T-helper 17 cell (primary cell): Measurements from ENCODE around the gene PLCXD1. TPM values are rescaled to one million over a fixed set of nuclear protein-coding genes. Genes with fewer than 3 reads are reported as not detected.

Source experiments
- ATAC-seq: fragments of 150-1000 bp; cut with Tn5 transposase; 2 replicates; pipeline ENCODE4 v1.10.0; 2021; ENCODE audit warnings: mild to moderate bottlenecking, moderate library complexity
- DNase-seq, 3 donors: peaks; one replicate each; pipeline versions ENCODE4 v3.0.0 to v3.0.0-alpha.2; 2020 to 2021
- H3K9me3 ChIP-seq: one replicate; pipeline ENCODE4 v1.7.0; 2013; ENCODE audit warnings: low read length, mild to moderate bottlenecking; ENCODE audit not compliant: control insufficient read depth, poor library complexity, severe bottlenecking
- H3K27ac Mint-ChIP-seq: one replicate; pipeline ENCODE4 v1.8.0; 2022; ENCODE audit warnings: mild to moderate bottlenecking, moderate library complexity, mixed read lengths
- H3K27me3 Mint-ChIP-seq: one replicate; pipeline ENCODE4 v1.8.0; 2022; ENCODE audit warnings: mixed read lengths
- H3K36me3 Mint-ChIP-seq: one replicate; pipeline ENCODE4 v1.8.0; 2022; ENCODE audit warnings: low read depth, mixed read lengths
- H3K4me1 Mint-ChIP-seq: one replicate; pipeline ENCODE4 v1.8.0; 2022; ENCODE audit warnings: mild to moderate bottlenecking, mixed read lengths
- H3K4me3 Mint-ChIP-seq: one replicate; pipeline ENCODE4 v1.8.0; 2022; ENCODE audit warnings: mild to moderate bottlenecking, moderate library complexity, mixed read lengths
- total RNA-seq, 4 donors: library from RNA in 2 of 4; stranded (reverse) in 2 of 4; gene quantifications; one replicate each; pipeline ENCODE4 v1.2.3 and lab custom pipeline; 2022 to 2026

PLCXD1 gene
- total RNA-seq, 2 donors from 2014 or later, result 13.0 to 17.9 TPM

DNA sequence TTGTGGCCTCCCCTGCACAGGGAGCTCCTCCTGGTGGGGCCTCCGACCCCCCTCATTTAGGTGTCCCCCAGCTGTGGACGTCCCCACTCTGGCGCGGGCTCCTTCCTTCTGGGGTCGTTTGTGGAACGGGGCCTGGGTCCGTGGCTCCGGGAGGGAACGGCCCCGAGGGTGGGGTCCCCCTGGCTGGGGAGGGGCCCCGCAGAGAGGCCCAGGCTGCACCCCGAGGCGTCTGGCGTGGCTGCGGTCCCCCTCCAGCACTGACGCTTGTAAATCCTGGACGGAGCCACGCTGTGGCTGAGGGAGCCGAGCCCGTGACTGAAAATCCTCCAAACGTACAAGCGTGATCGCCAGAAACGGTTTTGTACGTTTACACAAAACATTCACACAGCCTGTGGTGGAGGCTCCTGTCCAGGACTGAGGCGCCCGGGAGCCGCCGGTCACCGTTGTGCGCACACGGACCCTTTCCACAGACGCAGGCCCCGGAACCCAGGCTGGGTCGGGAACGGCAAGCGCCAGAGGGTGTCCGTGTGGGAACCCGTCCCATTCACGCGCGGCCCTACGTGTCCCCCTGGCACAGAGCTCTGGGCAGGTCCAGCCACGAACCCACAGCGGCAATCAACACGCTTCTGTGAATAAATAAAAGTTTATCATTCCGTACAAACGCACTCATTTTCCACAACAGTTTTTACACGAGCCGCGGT, 52.6 kb downstream of the PLCXD1 start:
- no peaks in the 10 kb centered on the region for H3K9me3 ChIP-seq
- Mint-ChIP-seq H3K27me3 (no peaks in the 10 kb centered on the region), H3K4me1 (peaks cover 8% of the 10 kb centered on the region), H3K4me3 (no peak overlapping the region), H3K36me3 (peaks cover 4% of the 10 kb centered on the region), H3K27ac (no peak overlapping the region)
- ATAC-seq, result no peak
- no peak for DNase-seq

DNA sequence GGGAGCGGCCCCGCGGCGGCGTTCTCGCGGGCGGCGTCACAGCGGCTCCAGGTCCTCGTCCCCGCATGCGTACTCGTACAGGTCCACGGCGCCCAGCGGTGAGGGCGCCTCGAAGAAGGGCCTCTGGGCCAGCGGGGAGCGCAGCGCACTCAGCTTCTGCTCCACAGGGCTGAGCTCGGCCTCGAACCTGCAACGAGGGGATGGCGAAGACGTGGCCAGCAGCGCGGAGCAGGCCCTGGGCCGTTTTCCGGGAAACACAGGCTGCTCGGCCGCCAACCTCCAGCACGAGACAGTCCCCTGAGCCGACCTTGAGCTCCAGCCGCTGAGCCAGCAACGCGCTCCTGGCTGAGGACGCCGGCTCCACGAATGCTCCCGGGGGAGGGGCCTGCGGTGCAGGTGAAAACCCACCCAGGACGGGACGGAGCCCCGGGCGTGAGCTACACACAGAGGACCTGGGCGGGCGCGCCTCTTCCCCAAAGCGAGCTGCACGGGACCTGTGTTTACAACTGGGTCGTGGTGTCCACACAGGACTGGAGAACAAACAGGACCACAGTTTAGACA, 53.2 kb downstream of the PLCXD1 start:
- Mint-ChIP-seq H3K4me3 (no peak overlapping the region), H3K4me1 (peaks cover 9% of the 10 kb centered on the region), H3K36me3 (peaks cover 4% of the 10 kb centered on the region), H3K27ac (no peak overlapping the region), H3K27me3 (no peaks in the 10 kb centered on the region)
- DNase-seq (no peak), ATAC-seq (no peak)
- H3K9me3 ChIP-seq, result no peaks in the 10 kb centered on the region

DNA sequence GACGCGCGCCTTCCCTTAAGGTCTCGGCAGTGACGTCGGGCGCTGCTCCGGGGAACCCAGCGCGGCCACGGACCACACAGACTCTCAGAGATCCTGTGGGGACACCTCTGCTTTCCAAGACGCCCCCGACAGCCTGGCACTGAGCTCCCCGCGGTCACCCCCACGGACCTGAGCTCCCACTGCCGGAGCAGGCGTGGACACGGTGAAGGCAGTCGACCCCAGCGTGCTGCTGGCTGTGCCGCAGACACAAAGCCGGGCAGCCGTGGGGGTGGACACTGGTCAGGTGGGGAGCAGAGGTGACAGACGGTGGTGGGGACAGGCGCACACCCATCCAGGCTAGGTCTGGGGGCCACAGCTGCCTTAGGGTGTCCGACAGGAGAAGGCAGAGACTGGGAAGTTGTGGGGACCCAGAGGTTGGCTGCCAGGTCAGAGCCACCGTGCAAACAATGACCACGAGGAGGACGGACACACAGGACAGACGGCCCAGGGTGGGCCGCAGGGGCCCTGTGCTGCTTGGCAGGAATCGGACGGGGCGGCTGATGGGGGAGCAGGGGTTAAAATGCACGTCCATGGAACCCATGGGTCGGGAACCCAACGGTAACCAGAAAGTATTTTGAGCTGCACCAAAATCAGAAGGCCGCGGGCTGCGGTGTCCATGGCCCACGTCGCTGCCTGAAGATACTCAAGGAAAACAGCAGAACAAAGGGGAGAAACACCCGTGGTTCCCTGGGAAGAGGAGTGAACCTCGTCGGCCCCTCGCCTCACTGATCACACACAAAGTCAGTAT, 54.0 kb downstream of the PLCXD1 start:
- ATAC-seq (no peak), DNase-seq (no peak)
- H3K27ac Mint-ChIP-seq, result no peak overlapping the region
- peaks cover 4% of the 10 kb centered on the region for H3K36me3 Mint-ChIP-seq
- H3K9me3 ChIP-seq, result no peaks in the 10 kb centered on the region
- H3K4me1 Mint-ChIP-seq, result peaks cover 8% of the 10 kb centered on the region
- H3K27me3 Mint-ChIP-seq, result no peaks in the 10 kb centered on the region
- H3K4me3 Mint-ChIP-seq, result no peak overlapping the region

DNA sequence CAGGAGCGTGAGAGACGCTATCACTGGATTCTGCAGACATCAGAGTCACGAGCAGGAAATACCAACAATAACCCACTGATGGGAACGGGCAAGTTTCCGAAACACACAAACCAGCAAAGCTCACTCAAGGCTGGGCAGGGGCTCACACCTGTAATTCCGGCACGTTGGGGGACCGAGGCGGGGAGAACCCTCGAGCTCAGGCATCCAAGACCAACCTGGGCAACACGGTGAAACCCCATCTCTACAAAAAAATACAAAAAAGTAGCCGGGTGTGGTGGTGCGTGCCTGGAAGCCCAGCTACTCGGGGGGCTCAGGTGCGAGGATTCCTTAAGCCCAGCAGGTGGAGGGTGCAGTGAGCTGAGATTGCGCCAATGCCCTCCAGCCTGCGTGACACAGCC, 54.6 kb downstream of the PLCXD1 start:
- peaks cover 8% of the 10 kb centered on the region for H3K4me1 Mint-ChIP-seq
- peaks cover 4% of the 10 kb centered on the region for H3K36me3 Mint-ChIP-seq
- no peak overlapping the region for H3K27ac Mint-ChIP-seq
- H3K4me3 Mint-ChIP-seq, result no peak overlapping the region
- H3K27me3 Mint-ChIP-seq, result no peaks in the 10 kb centered on the region
- ATAC-seq, result no peak
- no peak for DNase-seq
- no peaks in the 10 kb centered on the region for H3K9me3 ChIP-seq

DNA sequence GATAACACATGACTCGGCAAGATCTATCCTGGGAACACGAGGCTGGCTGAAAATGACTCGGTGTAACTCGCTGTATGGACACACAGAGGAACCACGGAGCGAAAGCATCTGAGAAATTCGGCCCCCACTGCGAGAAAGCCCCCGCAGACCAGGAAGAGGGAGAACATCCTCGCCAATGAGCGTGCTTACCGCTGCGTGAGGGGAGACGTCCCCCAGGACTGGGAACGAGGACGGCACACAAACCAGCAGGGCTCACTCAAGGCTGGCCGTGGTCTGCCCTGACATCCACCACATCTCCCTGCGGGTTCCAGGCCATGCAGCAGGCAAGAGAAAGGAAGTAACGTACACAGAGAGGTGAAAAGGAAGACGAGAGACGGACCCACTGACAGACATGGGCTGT, 55.0 kb downstream of the PLCXD1 start:
- Mint-ChIP-seq H3K4me3 (no peak overlapping the region), H3K27ac (no peak overlapping the region), H3K36me3 (peaks cover 4% of the 10 kb centered on the region), H3K4me1 (peaks cover 8% of the 10 kb centered on the region), H3K27me3 (no peaks in the 10 kb centered on the region)
- DNase-seq (no peak), ATAC-seq (no peak)
- no peaks in the 10 kb centered on the region for H3K9me3 ChIP-seq

DNA sequence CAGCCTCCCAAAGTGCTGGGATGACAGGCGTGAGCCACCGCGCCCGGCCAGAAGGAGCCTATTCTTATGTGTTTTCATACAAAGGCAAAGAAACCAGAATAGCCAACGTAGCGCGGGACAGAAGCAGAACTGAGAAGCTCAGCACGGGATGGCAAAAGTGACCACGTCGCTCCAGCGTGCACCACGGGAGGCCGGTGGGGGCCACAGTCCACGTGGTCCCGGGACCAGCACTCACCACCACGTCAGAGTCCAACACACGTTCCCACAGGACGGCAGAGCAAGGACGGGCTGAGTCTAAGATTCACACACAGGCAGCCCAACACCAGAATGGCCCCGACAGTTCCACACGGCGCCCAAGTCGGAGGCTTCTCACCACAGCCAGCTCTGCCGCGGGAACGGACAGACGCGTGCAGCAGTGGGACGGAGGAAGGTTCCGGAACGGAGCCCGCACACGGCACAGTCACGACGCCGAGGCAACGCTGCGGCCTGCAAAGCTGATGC, 56.2 kb downstream of the PLCXD1 start:
- H3K9me3 ChIP-seq, result no peaks in the 10 kb centered on the region
- peaks cover 5% of the 10 kb centered on the region for H3K4me1 Mint-ChIP-seq
- no peak overlapping the region for H3K27ac Mint-ChIP-seq
- no peak for DNase-seq
- H3K4me3 Mint-ChIP-seq, result no peak overlapping the region
- ATAC-seq, result no peak
- H3K27me3 Mint-ChIP-seq, result no peaks in the 10 kb centered on the region
- peaks cover 4% of the 10 kb centered on the region for H3K36me3 Mint-ChIP-seq

DNA sequence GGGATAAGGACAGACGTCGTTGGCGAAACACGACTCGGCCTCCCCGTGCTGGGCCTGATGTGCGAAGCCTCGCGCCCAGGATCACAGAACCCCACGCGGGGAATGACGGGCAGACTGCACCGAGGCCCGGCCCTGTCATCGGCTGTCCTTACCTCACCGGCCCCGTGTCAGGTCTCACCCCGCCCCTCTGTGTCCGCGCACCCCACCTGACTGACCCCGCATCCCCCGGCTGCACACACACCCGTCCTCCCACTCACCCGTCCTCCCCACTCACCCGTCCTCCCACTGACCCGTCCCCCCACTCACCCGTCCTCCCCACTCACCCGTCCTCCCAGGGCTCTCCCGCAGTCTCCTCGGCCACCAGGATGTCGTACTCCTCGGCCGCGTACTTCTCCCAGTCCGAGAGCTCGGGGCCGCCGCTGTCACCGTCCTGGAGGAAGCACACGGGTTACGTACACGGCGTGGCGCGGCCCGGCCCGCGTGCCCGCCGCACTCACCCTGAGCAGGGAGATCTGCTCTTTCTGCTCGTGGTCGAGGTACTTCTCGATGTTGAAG, 57.2 kb downstream of the PLCXD1 start:
- H3K4me1 Mint-ChIP-seq, result peaks cover 5% of the 10 kb centered on the region
- ATAC-seq, result no peak

DNA sequence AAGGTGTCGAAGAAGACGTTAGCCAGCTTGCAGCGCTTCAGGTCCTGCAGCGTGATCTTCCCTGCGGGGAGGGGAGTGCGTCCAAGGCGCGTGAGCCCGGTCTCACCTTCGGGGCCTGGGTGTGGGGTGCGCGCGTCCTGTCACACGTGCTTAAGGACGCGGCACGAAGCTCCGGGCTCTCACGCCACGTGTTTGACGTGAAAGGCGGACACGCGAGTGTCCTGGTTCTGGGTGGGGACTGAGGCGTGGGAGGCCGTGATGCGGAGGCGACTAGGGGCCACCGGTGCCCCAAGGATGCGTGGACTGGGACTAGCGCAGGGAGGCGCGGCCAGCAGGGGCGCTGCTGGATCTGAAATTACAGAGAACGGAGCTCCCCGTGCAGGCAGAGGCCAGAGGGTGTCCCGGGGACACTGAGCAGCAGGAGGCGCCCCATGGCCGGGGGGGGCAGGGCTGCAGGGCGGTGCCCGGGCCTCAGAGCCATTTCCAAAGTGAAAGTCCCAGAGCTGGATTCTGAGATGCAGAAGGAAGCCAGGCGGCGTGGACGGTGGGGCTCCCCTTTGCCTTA, 57.7 kb downstream of the PLCXD1 start:
- H3K4me3 Mint-ChIP-seq, result no peak overlapping the region
- ATAC-seq (no peak), DNase-seq (no peak)
- peaks cover 4% of the 10 kb centered on the region for H3K36me3 Mint-ChIP-seq
- H3K27ac Mint-ChIP-seq, result no peak overlapping the region
- H3K4me1 Mint-ChIP-seq, result peaks cover 5% of the 10 kb centered on the region
- no peaks in the 10 kb centered on the region for H3K27me3 Mint-ChIP-seq
- H3K9me3 ChIP-seq, result no peaks in the 10 kb centered on the region

More for the DNA sequence above, 57.2 kb downstream of the PLCXD1 start:
- Mint-ChIP-seq H3K4me3 (no peak overlapping the region), H3K36me3 (peaks cover 4% of the 10 kb centered on the region), H3K27me3 (no peaks in the 10 kb centered on the region), H3K27ac (peak overlapping the region; percentile 39)
- DNase-seq, result no peak
- no peaks in the 10 kb centered on the region for H3K9me3 ChIP-seq

DNA sequence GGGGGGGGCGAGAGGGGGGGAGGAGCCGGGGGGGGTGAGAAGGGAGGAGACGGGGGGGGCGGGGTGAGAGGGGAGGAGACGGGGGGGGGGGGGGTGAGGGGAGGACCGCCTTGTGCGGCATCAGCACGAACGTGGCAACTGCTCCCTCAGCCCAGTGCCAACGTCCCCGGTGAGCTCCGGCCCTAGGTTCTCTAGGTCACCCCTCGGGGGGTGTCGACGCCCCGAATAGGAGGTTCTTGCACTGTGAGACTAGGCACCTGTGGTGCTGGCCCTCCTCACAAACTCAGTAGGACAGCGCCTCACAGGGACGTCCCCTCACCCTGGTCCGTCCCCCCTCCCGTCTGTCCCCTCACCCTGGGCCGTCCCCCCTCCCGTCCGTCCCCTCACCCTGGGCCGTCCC, 58.9 kb downstream of the PLCXD1 start:
- DNase-seq, result no peak
- no peaks in the 10 kb centered on the region for H3K9me3 ChIP-seq
- H3K4me1 Mint-ChIP-seq, result peaks cover 5% of the 10 kb centered on the region
- H3K27ac Mint-ChIP-seq, result no peak overlapping the region
- no peak overlapping the region for H3K4me3 Mint-ChIP-seq
- peaks cover 3% of the 10 kb centered on the region for H3K36me3 Mint-ChIP-seq
- ATAC-seq, result no peak
- H3K27me3 Mint-ChIP-seq, result no peaks in the 10 kb centered on the region

DNA sequence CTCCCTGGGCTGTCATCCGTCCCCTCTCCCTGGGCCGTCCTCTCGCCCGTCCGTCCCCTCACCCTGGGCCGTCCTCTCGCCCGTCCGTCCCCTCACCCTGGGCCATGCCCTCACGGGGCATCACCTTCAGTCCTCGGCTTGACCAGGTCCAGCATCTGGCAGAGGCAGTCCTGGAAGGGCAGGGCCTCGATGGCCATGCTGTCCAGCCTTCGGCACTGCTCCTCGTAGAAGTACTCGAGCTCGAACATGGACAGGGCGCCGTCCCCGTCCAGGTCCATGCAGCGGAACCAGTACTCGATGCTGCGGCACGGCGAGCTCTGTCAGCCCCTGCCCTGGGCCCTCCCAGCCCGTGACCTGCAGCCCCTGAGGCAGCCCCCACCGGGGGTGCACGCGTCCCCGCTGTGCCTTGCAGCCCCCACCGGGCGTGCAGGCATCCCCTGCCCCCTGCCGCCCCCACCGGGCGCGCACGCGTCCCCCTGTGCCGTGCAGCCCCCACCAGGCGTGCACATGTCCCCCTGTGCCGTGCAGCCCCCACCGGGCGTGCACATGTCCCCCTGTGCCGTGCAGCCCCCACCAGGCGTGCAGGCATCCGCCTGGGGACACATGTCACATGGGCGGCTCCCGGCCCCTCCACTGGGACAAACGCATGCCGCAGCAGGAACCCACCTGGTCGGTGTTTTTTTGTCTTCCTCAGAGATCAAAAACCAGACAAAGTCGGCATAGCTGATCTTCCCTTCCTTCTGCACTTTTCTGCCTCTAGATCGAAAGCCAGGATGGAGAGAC, 59.7 kb downstream of the PLCXD1 start:
- H3K4me1 Mint-ChIP-seq, result peaks cover 5% of the 10 kb centered on the region
- DNase-seq (peak in 1 of 3 donors; percentile 3), ATAC-seq (no peak)
- H3K4me3 Mint-ChIP-seq, result no peak overlapping the region
- no peaks in the 10 kb centered on the region for H3K27me3 Mint-ChIP-seq
- H3K27ac Mint-ChIP-seq, result peak overlapping the region; percentile 16
- peaks cover 2% of the 10 kb centered on the region for H3K36me3 Mint-ChIP-seq
- H3K9me3 ChIP-seq, result no peaks in the 10 kb centered on the region

DNA sequence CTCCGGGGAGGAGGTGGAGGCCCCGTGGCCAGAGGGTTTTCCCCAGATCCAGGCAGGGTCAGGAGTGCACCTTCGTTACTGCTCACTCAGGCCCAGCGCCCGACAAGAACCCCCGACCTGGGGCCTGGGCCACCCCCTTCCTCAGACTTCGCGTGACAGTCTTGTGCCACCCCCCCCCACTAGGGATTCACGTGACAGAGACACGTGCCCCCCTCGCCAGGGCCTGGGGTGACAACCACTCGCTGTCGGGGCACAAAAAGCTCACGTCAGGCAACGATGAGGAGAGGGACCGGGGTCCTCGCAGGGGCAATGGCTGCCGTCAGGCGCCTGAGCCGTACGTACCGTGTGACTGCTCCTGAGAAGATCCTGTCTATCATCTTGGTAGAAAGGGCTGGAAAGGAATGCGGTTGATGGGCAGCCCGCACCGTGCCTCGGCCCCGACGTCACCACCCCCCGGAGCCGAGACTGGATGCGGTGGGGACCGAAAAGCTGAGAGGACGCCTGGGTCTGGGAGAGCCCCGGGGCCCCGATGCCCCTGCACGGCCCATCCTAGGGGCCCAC, 60.4 kb downstream of the PLCXD1 start:
- peak in 2 of 3 donors; percentile 2 to 5 for DNase-seq

DNA sequence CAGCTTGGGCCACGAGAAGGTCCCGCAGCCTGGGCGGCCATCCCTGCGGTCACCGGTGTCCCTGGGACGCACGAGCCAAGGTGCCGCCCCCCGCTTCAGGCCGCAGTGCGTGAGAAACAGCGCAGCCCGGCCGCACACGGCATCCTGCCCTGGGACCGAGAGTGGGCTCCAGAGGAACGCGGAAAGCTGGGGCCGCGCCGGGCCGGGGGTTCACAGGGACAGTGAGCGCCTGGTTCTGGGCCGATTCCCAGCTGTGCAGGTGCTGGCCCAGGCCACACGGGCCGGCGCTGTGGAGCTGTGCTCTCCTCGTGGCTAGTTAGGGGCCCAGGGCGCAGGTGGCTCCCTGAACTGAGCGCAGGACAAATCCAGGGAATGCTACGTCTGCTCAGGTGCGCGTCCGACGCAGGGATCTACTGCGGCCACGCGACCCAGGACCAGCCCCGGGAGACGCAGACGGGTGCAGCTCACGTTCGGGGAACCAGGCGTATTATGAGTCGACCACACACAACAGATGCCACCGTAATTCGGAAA, 63.3 kb downstream of the PLCXD1 start:
- H3K9me3 ChIP-seq, result no peaks in the 10 kb centered on the region
- Mint-ChIP-seq H3K4me3 (no peak overlapping the region), H3K4me1 (no peaks in the 10 kb centered on the region), H3K27me3 (no peaks in the 10 kb centered on the region), H3K36me3 (no peaks in the 10 kb centered on the region), H3K27ac (no peak overlapping the region)
- ATAC-seq (no peak), DNase-seq (peak in 1 of 3 donors; percentile 2)

More for the DNA sequence above, 60.4 kb downstream of the PLCXD1 start:
- Mint-ChIP-seq H3K4me1 (peaks cover 5% of the 10 kb centered on the region), H3K27me3 (no peaks in the 10 kb centered on the region), H3K36me3 (peaks cover 2% of the 10 kb centered on the region), H3K27ac (no peak overlapping the region), H3K4me3 (no peak overlapping the region)
- H3K9me3 ChIP-seq, result no peaks in the 10 kb centered on the region
- ATAC-seq, result no peak
